Epithelial cell of proximal tubule (primary cell): ENCODE measurements around the gene OXCT2. TPM values are rescaled to one million over a fixed set of nuclear protein-coding genes. Genes with fewer than 3 reads are reported as not detected.
"Not testable (repeated sequence)": the region's sequence is repeated elsewhere in the genome, so short reads cannot be mapped to it uniquely, and the experiment has no call there.

Experiments used
- DNase-seq: peaks from one replicate; pipeline ENCODE4 v3.0.0-alpha.2; 2011; ENCODE audit warnings: low read depth
- H3K4me3 ChIP-seq: 2 replicates; pipeline ENCODE4 v1.5.1; 2011; ENCODE audit warnings: low read depth, mild to moderate bottlenecking, low read length
- CTCF ChIP-seq: conservative IDR thresholded peaks from 2 replicates; pipeline ENCODE4 v1.5.1; 2012; ENCODE audit warnings: low read depth, mild to moderate bottlenecking, low read length
- total RNA-seq: library from RNA; depleted of rRNA; stranded (reverse); fragments of >200 nt; gene quantifications from 2 replicates; pipeline ENCODE4 v1.2.3, GENCODE V29; 2015

The OXCT2 gene
- total RNA-seq: 12.4 and 15.0 TPM in 2 replicates

GRCh38 chr1:39771022-39771532 is at the start of gene OXCT2:
Gene OXCT2 (minus strand): TSS chr1:39771348. CDS start chr1:39771255, 93 bp downstream.
- not testable (repeated sequence) for DNase-seq, H3K4me3 ChIP-seq

GRCh38 chr1:39819091-39819812 is 48.1 kb upstream of the OXCT2 start:
- no peak for TF ChIP-seq CTCF
- no peak overlapping the region for H3K4me3 ChIP-seq
- no peak for DNase-seq

GRCh38 chr1:39818482-39818881 is 47.3 kb upstream of the OXCT2 start:
- no peak for DNase-seq
- H3K4me3 ChIP-seq: no peak overlapping the region
- TF ChIP-seq CTCF: no peak

- not testable (repeated sequence) for DNase-seq, H3K4me3 ChIP-seq
These were observed 46.2 kb upstream of the OXCT2 start for GRCh38 chr1:39817091-39817932.

GRCh38 chr1:39816415-39817090 is 45.4 kb upstream of the OXCT2 start:
- no peak for DNase-seq
- peak; percentile 81 for TF ChIP-seq CTCF
- H3K4me3 ChIP-seq: no peak overlapping the region

More at GRCh38 chr1:39817091-39817932, 46.2 kb upstream of the OXCT2 start:
- peak; percentile 23 for TF ChIP-seq CTCF

- no peak overlapping the region for H3K4me3 ChIP-seq
- DNase-seq: no peak
- TF ChIP-seq CTCF: no peak
These were observed 41.8 kb upstream of the OXCT2 start for GRCh38 chr1:39812913-39813312.
